ENCODE measurements around the gene KLHL29.
"Not testable (repeated sequence)": the region's sequence is repeated elsewhere in the genome, so short reads cannot be mapped to it uniquely, and the experiment has no call there.

KLHL29 gene

DNA sequence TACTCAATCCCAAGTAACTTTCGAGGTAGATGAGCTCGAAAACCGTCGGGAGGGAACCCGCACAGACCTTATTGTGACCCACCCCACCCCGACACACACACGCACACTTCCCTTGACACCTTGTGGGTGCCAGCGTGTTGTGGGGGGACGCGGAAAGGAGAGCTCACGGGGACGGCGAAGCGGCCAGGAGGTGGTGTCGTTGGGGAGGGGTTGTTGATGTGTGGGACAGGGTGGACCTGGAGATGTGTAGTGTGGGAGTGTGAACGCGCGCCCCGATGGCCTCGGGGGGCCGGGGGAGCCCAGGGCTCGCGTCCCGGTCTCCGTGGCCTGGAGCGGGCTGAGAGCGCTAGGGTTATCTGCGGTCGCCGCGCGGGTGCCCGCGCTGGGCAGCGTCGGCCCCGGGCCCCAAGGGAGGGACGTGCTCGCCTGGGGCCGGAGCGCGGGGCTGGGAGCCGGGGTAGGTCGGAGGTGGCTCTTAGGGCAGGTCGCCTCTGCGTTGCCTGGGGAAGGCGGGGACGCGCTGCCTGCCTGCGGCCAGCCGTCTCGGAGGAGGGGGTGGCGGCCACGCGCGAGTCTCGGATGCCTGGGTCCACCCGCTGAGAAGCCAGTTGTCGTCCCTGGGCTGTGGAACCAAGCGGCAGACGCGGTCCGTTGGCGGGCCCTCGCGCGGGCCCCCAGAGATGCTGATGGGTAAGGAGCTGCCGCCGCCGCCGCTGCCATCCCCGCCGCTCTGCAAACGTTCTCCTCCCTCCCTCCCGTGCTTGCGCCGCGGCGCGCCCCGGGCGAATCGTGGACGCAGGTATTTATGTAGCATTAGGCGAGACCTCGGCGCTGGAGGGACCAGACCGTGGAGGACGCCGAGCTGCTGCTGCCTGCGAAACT is 1.6 kb downstream of the KLHL29 start:
- TF ChIP-seq, protein P1, sequence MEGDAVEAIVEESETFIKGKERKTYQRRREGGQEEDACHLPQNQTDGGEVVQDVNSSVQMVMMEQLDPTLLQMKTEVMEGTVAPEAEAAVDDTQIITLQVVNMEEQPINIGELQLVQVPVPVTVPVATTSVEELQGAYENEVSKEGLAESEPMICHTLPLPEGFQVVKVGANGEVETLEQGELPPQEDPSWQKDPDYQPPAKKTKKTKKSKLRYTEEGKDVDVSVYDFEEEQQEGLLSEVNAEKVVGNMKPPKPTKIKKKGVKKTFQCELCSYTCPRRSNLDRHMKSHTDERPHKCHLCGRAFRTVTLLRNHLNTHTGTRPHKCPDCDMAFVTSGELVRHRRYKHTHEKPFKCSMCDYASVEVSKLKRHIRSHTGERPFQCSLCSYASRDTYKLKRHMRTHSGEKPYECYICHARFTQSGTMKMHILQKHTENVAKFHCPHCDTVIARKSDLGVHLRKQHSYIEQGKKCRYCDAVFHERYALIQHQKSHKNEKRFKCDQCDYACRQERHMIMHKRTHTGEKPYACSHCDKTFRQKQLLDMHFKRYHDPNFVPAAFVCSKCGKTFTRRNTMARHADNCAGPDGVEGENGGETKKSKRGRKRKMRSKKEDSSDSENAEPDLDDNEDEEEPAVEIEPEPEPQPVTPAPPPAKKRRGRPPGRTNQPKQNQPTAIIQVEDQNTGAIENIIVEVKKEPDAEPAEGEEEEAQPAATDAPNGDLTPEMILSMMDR (IDR thresholded peaks at IDR 0.05; ENCODE audit: borderline replicate concordance, insufficient read depth, low read depth, low read length), result no peak
- H3K4me3 ChIP-seq (ENCODE audit: low read depth, low read length), result peak overlapping the region; percentile 82

DNA sequence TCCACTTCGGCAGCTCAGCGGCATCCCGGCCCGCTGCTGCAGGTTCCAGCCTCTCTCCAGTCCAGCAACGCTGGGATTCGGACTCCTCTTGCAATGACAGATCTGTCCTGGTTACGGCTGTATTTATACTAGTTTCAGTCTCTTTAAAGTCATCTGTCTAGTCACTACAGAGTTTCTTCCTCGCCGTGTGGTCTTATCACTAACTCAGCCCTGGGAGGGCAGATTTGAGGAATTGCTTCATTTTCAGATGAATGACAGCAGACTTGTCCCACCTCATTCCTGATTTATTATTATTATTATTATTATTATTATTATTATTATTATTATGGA is 2.2 kb downstream of the KLHL29 start:
- H3K4me3 ChIP-seq (ENCODE audit: low read depth, low read length), result peak overlapping the region; percentile 82
- TF ChIP-seq, protein P1 (IDR thresholded peaks at IDR 0.05; ENCODE audit: borderline replicate concordance, insufficient read depth, low read depth, low read length), result no peak

DNA sequence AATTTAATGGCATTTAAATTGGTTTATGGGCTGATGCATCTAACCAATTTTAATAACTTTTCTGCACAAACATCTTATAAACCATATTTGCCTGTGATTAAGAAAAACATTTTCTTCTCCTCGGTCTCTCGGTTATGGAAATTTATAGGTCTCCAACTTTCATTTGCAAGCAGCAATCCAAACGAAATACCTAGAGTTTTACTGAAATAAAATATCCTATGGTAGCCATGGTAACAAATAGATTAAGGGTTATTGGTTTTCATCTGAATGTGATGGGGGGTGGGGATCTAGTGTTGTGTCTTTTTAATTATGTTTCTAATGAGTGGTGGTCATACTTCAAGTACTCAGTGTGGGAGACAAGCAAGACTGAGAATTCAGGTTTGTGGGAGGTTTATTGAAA is 2.9 kb downstream of the KLHL29 start:
- H3K4me3 ChIP-seq (ENCODE audit: low read depth, low read length), result no peak overlapping the region
- TF ChIP-seq, protein P1 (IDR thresholded peaks at IDR 0.05; ENCODE audit: borderline replicate concordance, insufficient read depth, low read depth, low read length), result no peak

DNA sequence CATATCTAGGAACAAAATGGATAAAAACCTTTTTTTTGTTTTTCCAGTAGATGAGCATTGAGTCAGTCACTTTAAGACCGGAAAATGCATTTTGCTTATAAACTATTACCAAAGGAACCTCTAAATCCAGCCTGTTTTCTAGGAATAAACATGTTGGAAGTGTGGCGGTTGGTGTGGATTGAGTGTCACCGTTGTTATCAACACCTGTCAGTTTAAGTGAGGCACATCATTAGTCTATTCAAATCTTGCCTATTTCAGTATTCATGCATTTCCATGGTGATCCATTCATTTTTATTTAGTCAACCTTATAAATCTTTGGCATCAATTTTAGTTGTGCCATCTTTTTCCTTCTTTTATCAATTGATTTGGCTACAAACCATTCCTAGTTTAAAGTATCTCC is 3.3 kb downstream of the KLHL29 start:
- TF ChIP-seq, protein P1 (IDR thresholded peaks at IDR 0.05; ENCODE audit: borderline replicate concordance, insufficient read depth, low read depth, low read length), result no peak

DNA sequence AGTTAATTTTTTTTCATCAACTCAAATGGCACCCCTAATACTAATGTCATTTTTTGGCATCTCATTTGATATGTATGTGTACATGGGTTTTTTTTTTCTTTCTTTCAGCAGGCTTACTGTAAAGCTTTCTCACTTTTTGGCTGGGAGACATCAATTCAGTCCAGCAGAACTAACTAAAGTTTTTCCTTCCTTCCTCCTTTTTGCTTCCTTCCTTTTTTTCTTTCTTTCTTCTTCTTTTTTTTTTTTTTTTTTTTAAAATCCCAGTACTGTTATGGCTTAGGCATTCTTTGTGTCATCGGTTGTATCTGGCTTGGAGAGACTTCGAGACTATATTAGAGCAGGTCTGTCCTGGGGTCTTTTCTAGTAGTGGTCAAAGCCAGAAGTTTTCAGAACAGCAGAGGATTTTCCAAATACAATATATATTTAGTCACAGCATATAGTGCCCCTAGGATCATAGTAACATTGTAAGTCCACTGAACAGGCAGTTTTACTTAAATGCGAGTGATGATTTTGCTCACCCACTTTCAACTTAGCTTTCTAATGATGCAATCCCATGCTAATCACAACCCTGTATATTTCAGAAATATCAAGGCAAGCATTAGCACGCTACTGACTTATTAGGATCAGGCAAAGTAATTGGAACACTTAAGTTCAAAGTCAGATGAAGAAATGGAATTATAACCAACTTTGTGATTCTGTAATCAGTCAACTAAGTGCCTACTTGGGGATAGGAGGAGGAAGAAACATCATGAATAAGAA is 4.0 kb downstream of the KLHL29 start:
- TF ChIP-seq, protein P1 (IDR thresholded peaks at IDR 0.05; ENCODE audit: borderline replicate concordance, insufficient read depth, low read depth, low read length), result no peak
- H3K4me3 ChIP-seq (ENCODE audit: low read depth, low read length), result no peak overlapping the region

More for the DNA sequence above, 3.3 kb downstream of the KLHL29 start:
- no peak overlapping the region for H3K4me3 ChIP-seq (ENCODE audit: low read depth, low read length)

DNA sequence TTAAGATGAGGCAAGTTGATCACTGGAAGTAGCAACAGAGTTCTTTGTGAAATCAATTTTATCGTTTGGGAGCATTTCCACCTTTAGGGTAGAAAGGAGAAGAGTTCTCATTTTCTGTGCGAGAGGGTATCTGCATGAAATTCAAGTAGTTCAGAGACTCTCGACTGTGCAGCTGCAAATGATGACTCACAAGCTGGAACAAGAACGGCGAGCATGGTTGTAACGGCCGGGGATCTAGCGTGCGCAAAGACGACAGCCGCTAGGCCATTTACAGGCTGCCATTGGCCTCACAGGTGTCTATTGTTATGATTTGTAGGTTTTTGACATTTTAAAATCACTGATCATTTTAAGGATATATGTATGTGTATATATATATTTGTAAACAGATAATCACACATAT is 5.2 kb downstream of the KLHL29 start:
- no peak overlapping the region for H3K4me3 ChIP-seq (ENCODE audit: low read depth, low read length)
- TF ChIP-seq, protein P1 (IDR thresholded peaks at IDR 0.05; ENCODE audit: borderline replicate concordance, insufficient read depth, low read depth, low read length), result no peak

DNA sequence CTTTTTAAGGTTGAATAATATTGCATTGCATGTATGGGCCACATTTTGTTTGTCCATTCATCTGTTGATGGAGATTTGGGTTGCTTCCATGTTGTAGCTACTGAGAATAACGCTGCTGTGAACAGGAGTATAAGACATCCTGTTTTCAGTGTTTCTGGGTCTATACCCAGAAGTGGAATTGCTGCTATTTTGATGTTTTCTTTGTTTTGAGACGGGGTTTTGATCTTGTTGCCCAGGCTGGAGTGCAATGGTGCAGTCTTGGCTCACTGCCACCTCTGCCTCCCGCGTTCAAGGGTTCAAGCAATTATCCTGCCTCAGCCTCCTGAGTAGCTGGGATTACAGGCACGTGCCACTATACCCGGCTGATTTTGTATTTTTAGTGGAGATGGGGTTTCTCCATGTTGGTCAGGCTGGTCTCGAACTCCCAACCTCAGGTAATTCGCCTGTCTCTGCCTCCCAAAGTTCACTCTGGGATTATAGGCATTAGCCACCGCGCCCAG is 6.3 kb downstream of the KLHL29 start:
- H3K4me3 ChIP-seq (ENCODE audit: low read depth, low read length), result not testable (repeated sequence)
